GM10847 (cell line): ENCODE measurements around the gene AP3B2.

Experiments
- POLR2A ChIP-seq: IDR thresholded peaks from 2 replicates; pipeline ENCODE4 v1.6.1; 2011; ENCODE audit not compliant: insufficient read length; ENCODE audit errors: extremely low read depth

The AP3B2 gene

DNA sequence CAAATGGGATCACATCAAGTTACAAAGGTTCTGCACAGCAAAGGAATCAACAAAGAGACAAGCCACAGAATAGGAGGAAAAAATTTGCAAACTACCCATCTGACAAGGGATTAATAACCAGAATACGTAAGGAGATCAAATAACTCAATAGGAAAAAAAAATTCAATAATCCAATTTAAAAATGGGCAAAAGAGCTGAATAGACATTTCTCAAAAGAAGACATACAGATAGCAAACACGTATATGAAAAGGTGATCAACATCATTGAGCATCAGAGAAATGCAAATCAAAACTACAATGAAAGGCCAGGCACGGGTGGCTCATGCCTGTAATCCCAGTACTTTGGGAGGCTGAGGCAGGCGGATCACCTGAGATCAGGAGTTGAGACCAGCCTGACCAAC, 39.0 kb downstream of the AP3B2 start:
- no peak for TF ChIP-seq POLR2A

DNA sequence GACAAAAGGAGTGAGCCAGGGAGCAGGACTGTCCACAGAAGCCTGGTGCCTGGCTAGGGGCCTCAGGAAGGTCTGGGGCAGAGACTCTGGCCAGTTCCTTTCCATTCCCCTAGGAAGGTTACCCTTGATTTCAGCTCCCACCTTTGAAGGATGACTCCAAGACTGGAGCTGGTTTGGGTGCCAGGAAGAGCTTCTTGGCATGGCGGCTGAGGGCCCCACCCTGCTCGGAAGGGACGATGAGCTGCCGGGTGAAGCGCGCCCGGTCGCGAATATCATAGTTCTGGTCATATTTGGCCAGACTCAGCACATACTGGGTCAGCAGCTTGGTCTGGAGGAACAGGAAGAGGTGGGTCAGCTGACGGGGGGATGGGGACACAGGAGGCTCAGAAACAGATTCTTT, 43.1 kb downstream of the AP3B2 start:
- TF ChIP-seq POLR2A = no peak

DNA sequence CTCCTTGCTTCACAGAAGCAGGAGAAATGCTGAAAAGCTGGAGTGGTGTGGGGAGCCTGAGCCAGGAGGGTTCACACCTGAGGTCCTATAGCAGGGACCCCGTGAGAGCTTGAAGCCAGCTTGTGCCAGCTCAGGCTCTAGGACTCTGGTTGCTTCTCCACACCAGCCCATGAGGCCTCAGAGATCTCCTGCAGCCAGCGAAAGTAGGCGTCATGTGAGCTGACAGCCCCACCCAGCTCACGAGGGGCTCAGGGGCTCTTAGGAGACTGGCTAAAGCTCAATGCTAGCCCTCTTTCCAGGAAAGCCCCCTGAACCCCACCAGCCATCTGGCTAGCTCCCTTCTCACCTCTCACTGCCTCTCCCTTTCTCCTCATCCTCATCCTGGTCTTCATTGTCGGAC, 45.7 kb downstream of the AP3B2 start:
- TF ChIP-seq POLR2A = no peak

DNA sequence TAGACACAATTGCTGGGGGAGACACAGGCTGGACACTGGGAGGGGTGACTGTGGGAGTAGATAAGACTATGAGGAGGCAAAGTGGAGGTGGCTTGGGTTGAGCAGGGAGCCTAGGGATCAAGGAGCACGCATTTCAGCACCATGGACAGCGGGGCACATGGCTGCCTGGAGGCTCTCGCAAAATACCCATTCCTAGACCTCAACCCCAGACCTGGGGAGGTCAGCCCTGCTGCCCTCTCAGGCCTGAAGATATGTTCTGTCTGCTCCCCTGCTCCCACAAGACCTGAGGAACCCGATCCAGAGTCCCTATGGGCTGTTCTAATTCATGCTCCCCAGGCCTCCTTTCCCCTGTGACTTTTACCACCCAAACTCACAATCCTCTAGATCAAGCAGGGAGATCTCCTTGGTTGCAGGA, 46.5 kb downstream of the AP3B2 start:
- TF ChIP-seq POLR2A = no peak

DNA sequence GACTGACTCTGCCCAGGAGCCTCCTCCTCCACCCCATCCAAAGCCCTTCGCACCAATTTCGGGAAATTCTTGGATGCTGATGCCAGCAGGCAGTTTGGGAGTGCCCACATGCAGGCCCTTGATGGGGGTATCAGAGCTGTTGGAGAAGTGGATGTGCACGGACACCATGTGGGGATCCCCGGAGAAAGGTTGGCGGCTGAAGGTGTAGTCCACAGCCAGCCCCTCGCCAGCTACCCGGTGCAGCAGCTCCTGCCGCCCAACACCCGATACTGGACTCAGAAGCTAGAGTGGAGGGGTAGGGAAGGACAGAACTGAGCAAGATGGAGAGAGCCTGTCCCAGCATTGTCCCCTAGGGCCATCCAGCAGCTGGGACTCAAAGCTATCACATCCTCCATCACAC, 47.0 kb downstream of the AP3B2 start:
- TF ChIP-seq POLR2A = no peak

DNA sequence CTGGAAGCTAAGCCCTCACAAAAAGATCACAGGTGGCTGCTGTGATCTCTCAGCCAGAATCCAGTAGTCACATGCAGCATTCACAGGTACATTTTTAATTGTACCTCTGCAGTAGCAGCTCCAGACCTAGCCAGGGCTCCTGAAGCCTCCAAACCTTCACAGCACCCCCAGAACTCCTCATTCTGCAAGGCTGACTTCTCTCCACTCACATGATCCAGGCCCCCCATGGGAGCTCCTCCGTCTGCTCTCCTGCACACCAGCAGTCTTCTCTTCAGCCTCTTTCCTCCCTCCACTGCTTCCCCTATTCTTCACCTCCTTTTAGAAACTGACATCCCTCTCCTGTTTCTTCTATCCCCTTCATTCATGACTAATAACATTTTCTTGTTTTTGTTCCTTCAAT, 49.3 kb downstream of the AP3B2 start:
- TF ChIP-seq POLR2A = no peak

DNA sequence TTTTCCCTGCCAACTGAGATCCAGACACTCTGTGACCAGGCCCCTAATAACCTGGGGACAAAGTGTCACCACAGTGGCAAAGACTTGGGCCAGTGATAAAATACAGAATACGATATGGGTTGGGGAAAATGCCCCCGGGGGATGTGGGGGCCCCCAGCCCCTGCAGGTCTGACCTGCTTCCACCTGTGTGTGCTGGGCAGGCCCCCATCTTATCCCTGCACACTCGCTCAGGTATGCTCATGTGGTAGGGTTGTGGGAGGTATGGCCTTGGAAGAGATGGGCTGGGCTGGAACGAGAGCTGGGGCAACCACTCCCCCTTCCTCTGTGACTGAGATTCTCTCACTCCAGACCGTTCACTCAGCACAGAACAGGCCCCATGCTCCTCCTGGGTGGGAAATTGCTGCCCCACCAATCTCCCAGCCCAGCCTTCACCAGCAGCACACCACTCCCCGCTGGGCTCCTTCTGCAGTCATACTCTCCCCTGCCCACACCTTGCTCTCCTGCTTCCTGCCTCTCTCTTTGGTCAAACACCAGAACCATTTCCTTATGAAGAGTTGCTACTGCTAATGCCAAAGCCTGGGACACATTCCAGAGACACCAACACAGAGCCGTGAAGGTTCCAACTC, 52.9 kb downstream of the AP3B2 start:
- no peak for TF ChIP-seq POLR2A

DNA sequence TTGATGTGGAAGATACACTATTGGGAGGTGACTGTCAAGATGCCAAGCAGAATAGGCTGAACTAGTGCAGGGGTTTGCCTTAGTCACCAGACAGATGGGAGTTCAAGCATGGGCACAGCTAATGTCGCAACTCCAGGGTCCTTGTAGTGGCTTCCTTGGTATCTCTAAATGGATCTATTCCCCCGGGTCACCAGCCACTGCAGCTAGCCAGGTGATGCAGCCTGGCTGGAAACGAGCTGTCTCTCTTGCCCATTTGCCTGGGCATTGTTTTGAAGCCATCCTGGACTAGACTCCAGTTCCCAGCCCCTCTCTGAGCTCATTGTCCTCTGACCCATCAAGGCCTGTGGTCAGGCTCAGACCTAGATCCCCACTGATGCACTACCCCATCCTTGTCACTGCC, 54.1 kb downstream of the AP3B2 start:
- no peak for TF ChIP-seq POLR2A

DNA sequence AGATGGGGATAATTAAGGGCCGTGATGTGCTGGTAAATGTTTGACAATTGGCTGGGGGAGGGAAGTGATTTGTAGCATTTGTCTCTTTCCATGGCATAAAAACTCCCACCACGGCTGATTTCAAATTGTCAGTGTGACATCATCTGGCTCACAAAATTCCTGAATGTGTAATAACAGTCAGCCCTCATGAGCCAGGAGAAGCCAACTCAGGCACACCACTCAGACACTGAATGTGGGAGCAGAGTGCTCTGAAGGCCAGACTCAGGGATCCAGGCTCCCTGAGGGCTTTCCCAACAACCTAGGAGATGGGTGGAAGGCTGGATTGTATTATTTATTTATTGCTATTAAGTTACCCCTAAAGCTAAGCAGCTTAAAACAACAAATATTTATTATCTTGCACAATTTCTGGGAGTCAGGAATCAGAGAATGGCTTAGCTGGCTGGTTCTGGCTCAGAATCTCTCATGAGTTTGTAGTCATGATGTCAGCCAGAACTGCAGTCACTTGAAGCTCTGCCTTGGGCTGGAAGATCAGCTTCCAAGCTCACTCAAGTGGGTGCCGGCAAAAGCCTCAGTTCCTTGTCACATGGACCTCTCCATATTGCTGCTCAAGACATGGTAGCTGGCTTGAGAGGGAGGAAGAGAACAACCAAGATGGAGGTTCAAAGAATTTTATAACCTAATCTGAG, 56.0 kb downstream of the AP3B2 start:
- TF ChIP-seq POLR2A = no peak

DNA sequence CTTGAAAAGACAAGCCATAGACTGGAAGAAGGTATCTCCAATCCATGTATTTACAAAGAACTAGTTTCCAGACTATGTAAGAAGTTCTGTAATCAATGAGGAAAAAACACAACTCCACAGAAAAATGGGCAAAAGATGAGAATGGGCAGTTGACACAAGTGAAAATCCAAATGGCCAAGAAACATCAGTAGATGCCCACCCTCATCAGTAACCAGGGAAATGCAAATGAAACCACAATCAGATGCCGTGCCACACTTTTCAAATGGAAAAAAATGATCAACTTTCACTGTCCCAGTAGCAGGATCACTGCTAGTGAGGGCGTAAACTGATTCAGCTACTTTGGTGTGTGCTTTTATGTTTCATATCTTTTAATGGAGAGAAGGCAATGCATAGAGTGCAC, 58.0 kb downstream of the AP3B2 start:
- no peak for TF ChIP-seq POLR2A

DNA sequence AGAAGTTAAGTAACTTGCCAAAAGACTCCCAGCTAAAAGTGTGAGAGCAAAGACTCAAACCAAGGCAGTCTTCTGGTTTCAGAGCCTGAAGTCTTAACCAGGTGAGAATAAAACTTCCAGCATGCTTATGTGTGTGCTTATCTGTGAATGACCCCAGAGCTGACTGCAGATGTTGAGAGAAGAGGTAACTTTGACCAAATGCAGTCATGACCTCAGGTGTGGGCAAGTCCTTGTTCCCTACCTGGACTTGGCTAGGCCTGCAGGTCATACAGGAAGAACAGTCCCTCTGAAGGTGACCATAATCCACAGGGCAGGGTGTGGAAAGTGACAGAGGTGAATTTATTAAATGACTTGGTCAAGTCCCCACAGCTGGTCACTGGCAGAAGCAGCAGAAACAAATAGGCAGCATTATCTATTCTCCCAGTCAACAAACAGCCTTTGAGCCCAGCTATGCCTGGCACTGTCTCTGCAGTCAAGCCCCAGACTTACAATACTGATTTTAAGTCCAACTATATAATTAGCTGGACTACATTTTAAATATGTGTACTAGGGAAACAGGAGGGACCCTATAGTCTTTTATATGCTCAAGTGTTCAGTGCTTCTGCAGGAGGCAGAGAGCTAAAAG, 59.5 kb downstream of the AP3B2 start:
- TF ChIP-seq POLR2A = no peak

DNA sequence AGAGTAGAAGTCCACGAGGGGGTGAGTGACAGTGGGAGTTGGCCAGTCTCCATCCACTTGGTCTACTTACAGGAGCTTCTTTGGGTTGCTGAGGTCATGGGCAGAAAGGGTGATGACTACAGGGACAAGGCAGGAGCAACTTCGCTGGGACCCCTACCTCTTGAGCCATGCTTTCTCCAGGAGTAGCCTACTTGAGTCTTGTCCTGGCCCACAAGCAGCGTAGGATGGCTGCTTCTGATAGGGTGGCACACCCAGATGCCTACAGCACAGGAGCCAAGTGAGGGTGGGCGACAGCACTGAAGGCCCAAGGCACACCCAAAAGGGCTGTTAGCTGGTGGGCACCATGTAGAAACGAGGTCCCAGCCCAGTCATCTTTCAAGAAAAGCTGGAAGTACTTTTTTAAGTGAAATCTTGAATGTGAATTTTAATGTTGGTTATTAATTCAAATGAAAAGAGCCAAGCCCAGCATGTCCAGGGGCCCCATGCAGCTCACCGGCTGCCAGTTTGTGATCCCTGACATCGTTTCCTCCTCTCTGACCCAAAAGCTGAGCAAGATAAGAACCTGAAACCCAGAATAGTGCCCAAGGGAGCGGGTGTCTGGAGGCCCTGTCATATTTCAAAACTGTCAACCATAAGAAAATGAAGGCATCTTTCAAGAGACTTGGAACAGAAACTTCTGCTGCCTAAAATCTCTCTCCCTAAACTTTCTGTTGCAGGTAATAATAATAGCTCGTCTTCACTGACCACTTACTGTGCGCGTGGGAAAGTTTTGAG, 60.3 kb downstream of the AP3B2 start:
- no peak for TF ChIP-seq POLR2A

DNA sequence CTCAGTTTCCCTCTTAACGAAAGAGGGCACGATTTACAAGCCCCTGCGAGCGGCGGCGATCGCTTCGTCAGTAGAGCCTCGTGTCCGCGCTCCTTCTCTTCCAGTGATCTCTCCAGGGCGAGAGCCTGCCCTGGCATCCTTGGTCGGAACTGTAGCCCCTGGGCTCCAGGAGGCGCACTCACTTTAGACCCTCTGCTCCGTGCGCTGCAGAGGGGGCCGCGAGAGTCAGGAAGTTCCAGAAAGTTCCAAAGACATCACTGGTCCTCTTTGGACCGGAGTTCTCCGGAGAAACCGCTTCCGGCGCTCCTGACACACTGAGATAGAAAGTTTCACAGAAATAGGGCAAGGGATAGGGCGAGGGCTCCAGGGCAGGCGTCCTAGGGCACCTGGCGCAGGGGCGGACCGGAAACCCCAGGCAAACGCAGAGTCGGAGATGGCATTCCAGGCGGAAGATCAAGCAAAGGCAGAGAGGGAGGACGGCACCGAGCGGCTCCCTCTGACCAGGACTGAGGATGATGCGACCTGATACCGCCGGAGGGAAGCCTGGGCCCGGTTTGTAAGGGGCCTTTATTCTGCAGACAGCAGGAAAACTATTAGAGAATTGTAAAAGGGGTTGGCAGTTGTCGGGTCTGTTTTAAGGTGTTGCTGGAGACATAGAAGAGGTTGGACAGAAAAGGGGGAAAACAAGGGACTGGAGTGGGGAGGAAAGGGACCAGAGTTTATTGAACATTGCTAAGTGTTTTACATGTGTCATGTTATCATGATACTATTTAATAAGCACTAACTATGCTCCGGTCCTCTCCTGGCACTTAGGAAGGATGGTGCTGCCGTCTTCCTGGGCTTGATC, 61.2 kb downstream of the AP3B2 start:
- TF ChIP-seq POLR2A = no peak

DNA sequence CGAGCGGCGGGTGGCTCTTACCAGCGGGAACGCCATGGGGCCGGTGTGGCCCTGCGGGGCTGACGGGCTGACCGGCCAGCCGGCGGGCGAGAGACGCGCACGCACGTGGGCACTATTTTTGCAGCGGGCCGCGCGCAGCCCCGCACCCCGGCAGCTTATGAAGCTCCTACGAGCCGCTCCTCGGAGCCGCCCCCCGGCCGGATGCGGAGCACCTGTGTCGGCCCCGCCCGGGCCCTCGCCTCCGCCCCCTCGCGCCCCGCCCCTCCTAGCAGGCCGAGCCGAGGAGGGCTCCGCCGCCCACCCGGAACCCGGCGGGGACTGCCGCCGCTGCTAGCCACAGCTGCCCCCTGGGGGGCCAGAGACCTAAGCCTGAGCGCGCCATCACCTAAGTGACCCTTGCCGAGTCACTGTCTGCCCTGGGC, 61.8 kb downstream of the AP3B2 start:
- TF ChIP-seq POLR2A = no peak
